ENCODE measurements around the gene CFI. TPM values are rescaled to one million over a fixed set of nuclear protein-coding genes. Genes with fewer than 3 reads are reported as not detected.

The CFI gene
- total RNA-seq, 1 donor from 2014 or later, result 54.8 TPM

GRCh38 chr4:109836985-109837384 is 35.2 kb upstream of the CFI start:
- no peak for DNase-seq
- intact Hi-C loops (cut with DNase I), result no loop called here
- no peak for TF ChIP-seq CTCF (IDR thresholded peaks at IDR 0.05)
- no peak for ATAC-seq
- Histone ChIP-seq H3K27ac (no peak overlapping the region), H3K4me1 (no peaks in the 10 kb centered on the region), H3K4me3 (no peak overlapping the region), H3K36me3 (no peaks in the 10 kb centered on the region), H3K27me3 (ENCODE audit: low read depth) (no peaks in the 10 kb centered on the region), H3K9me3 (no peaks in the 10 kb centered on the region)

- H3K27me3 ChIP-seq (ENCODE audit: low read depth), result no peaks in the 10 kb centered on the region
- no peak overlapping the region for H3K4me3 ChIP-seq
- no peak for DNase-seq
- ATAC-seq, result no peak
- no peak for TF ChIP-seq CTCF (IDR thresholded peaks at IDR 0.05)
- H3K4me1 ChIP-seq, result no peaks in the 10 kb centered on the region
- H3K36me3 ChIP-seq, result no peaks in the 10 kb centered on the region
- H3K27ac ChIP-seq, result no peak overlapping the region
- intact Hi-C loops (cut with DNase I), result no loop called here
- H3K9me3 ChIP-seq, result no peaks in the 10 kb centered on the region
Observed at GRCh38 chr4:109833756-109834155, 32.0 kb upstream of the CFI start.

GRCh38 chr4:109827672-109828071 is 25.9 kb upstream of the CFI start, which contains the start of gene RRH:
TSS of gene RRH (plus strand) at chr4:109827972. CDS start at chr4:109828028, 56 bp downstream.
- TF ChIP-seq CTCF (IDR thresholded peaks at IDR 0.05), result no peak
- H3K27me3 ChIP-seq (ENCODE audit: low read depth), result no peaks in the 10 kb centered on the region
- H3K27ac ChIP-seq, result no peak within 1 kb of the TSS
- intact Hi-C loops (cut with DNase I), result loop anchor here (10.0 kb wide), 1 partner anchor 403 kb away; no protein-coding TSS in a partner anchor
- no peaks in the 10 kb centered on the region for H3K4me1 ChIP-seq
- H3K4me3 ChIP-seq, result no peak within 1 kb of the TSS
- no peaks in the 10 kb centered on the region for H3K9me3 ChIP-seq
- ATAC-seq (no peak), DNase-seq (no peak)
- peaks cover 29% of the 10 kb centered on the region for H3K36me3 ChIP-seq

GRCh38 chr4:109826719-109827118 is 24.9 kb upstream of the CFI start:
- peaks cover 38% of the 10 kb centered on the region for H3K36me3 ChIP-seq
- H3K9me3 ChIP-seq, result no peaks in the 10 kb centered on the region
- intact Hi-C loops (cut with DNase I), result loop anchor here (10.0 kb wide), 1 partner anchor 402 kb away; no protein-coding TSS in a partner anchor
- no peak overlapping the region for H3K4me3 ChIP-seq
- TF ChIP-seq CTCF (IDR thresholded peaks at IDR 0.05), result peak; percentile 54
- DNase-seq (no peak), ATAC-seq (peak in 1 of 2 donors; percentile 51)
- H3K27ac ChIP-seq, result no peak overlapping the region
- no peaks in the 10 kb centered on the region for H3K27me3 ChIP-seq (ENCODE audit: low read depth)
- no peaks in the 10 kb centered on the region for H3K4me1 ChIP-seq

- ATAC-seq, result no peak
- H3K4me3 ChIP-seq, result no peak overlapping the region
- intact Hi-C loops (cut with DNase I), result loop anchor here (10.0 kb wide), 1 partner anchor 396 kb away; no protein-coding TSS in a partner anchor
- no peak for TF ChIP-seq CTCF (IDR thresholded peaks at IDR 0.05)
- peaks cover 78% of the 10 kb centered on the region for H3K36me3 ChIP-seq
- H3K27ac ChIP-seq, result no peak overlapping the region
- H3K27me3 ChIP-seq (ENCODE audit: low read depth), result no peaks in the 10 kb centered on the region
- peaks cover 9% of the 10 kb centered on the region for H3K4me1 ChIP-seq
- H3K9me3 ChIP-seq, result no peaks in the 10 kb centered on the region
- no peak for DNase-seq
Observed at GRCh38 chr4:109821185-109821584, 19.4 kb upstream of the CFI start.

All from lower lobe of right lung (tissue), 2 donors.